Liver (tissue), 9 donors: ENCODE data around the gene BAIAP2L1. TPM values are rescaled to one million over a fixed set of nuclear protein-coding genes. Genes with fewer than 3 reads are reported as not detected.

Experiments used
- DNase-seq: peaks from one replicate; pipeline ENCODE4 v3.0.0-alpha.2; 2017; ENCODE audit warnings: low spot score
- H3K27ac ChIP-seq, 2 donors: one replicate each; pipeline ENCODE4 v1.7.0; 2013; ENCODE audit warnings: inconsistent platforms in 2 of 2, low read length in 2 of 2, control low read depth in 1 of 2, low read depth in 1 of 2, mild to moderate bottlenecking in 1 of 2
- H3K27me3 ChIP-seq, 4 donors: one replicate each; pipeline versions ENCODE4 v1.6.1 to v1.7.0; 2013; ENCODE audit warnings: low read length in 3 of 4, inconsistent platforms in 1 of 4, mild to moderate bottlenecking in 1 of 4, moderate library complexity in 1 of 4; ENCODE audit not compliant: control insufficient read depth in 4 of 4, insufficient read depth in 4 of 4
- H3K36me3 ChIP-seq, 4 donors: one replicate each; pipeline versions ENCODE4 v1.6.1 to v1.7.0; 2013; ENCODE audit warnings: low read length in 3 of 4, mild to moderate bottlenecking in 3 of 4, low read depth in 1 of 4, moderate library complexity in 1 of 4; ENCODE audit not compliant: control insufficient read depth in 4 of 4, insufficient read depth in 3 of 4
- H3K4me1 ChIP-seq, 4 donors: one replicate each; pipeline versions ENCODE4 v1.6.1 to v1.7.0; 2013; ENCODE audit warnings: low read length in 3 of 4, mild to moderate bottlenecking in 3 of 4, moderate library complexity in 1 of 4; ENCODE audit not compliant: control insufficient read depth in 4 of 4, insufficient read depth in 4 of 4
- H3K4me3 ChIP-seq, 3 donors: one replicate each; pipeline versions ENCODE4 v1.6.1 to v1.7.0; 2013; ENCODE audit warnings: low read length in 3 of 3, control low read depth in 1 of 3, low read depth in 1 of 3, mild to moderate bottlenecking in 1 of 3
- H3K9ac ChIP-seq, 2 donors: one replicate each; pipeline ENCODE4 v1.7.0; 2013; ENCODE audit warnings: low read length in 2 of 2, mild to moderate bottlenecking in 2 of 2, moderate library complexity in 2 of 2, control low read depth in 1 of 2, low read depth in 1 of 2
- H3K9me3 ChIP-seq, 4 donors: one replicate each; pipeline versions ENCODE4 v1.6.1 to v1.7.0; 2013; ENCODE audit warnings: low read length in 3 of 4; ENCODE audit not compliant: control insufficient read depth in 4 of 4
- EGR1 ChIP-seq, 2 donors: IDR thresholded peaks; 2 replicates each; pipeline ENCODE4 v1.6.1; 2016 to 2018; ENCODE audit warnings: antibody characterized with exemption in 2 of 2, low read depth in 2 of 2
- FOXA1 ChIP-seq: IDR thresholded peaks from 2 replicates; pipeline ENCODE4 v1.6.1; 2016; ENCODE audit warnings: antibody characterized with exemption
- GABPA ChIP-seq, 2 donors: IDR thresholded peaks in 1 of 2; conservative IDR thresholded peaks in 1 of 2; 2 replicates each; pipeline ENCODE4 v1.6.1; 2016; ENCODE audit warnings: antibody characterized with exemption in 2 of 2, mild to moderate bottlenecking in 1 of 2, moderate library complexity in 1 of 2
- HNF4A ChIP-seq, 2 donors: conservative IDR thresholded peaks; 2 replicates each; pipeline ENCODE4 v1.6.1; 2016; ENCODE audit warnings: antibody characterized with exemption in 2 of 2, mild to moderate bottlenecking in 2 of 2
- HNF4G ChIP-seq: IDR thresholded peaks from 2 replicates; pipeline ENCODE4 v1.6.1; 2016; ENCODE audit warnings: antibody characterized with exemption
- JUND ChIP-seq, 2 donors: IDR thresholded peaks; 2 replicates each; pipeline ENCODE4 v1.6.1; 2016; ENCODE audit warnings: antibody characterized with exemption in 2 of 2
- NR2F2 ChIP-seq: IDR thresholded peaks from 2 replicates; pipeline ENCODE4 v1.6.1; 2016; ENCODE audit warnings: antibody characterized with exemption
- RXRA ChIP-seq, 2 donors: IDR thresholded peaks; 2 replicates each; pipeline ENCODE4 v1.6.1; 2017 to 2018; ENCODE audit warnings: antibody characterized with exemption in 2 of 2, mild to moderate bottlenecking in 1 of 2
- SP1 ChIP-seq: IDR thresholded peaks from 2 replicates; pipeline ENCODE4 v1.6.1; 2018; ENCODE audit warnings: antibody characterized with exemption, mild to moderate bottlenecking
- WGBS: extraction: QIAGEN DNeasy Blood & Tissue Kit; methylation state at CpG from one replicate; pipeline ENCODE4 v1.1.7; 2013; 5-methylcytosine and 5-hydroxymethylcytosine counted together
- polyA plus RNA-seq, 2 donors: library from polyadenylated mRNA; stranded (reverse) in 1 of 2; unstranded in 1 of 2; fragments of 200-250 nt in 1 of 2; fragments of >200 nt in 1 of 2; fragmentation: Nextera tagmentation in 1 of 2; extraction: Ambion mirVana in 1 of 2; gene quantifications; one replicate each; pipeline versions ENCODE4 v1.2.1 to v1.2.3, GENCODE V29; 2013 to 2015
- total RNA-seq, 2 donors: library from RNA; depleted of rRNA; stranded (reverse); fragments of >200 nt; gene quantifications; one replicate each; pipeline ENCODE4 v1.2.3, GENCODE V29; 2014
- TF ChIP-seq, protein P1 (sequence below): IDR thresholded peaks from 2 replicates; pipeline ENCODE4 v1.6.1; 2016; ENCODE audit warnings: antibody characterized with exemption, mild to moderate bottlenecking
- TF ChIP-seq, protein P2 (sequence below): IDR thresholded peaks from 2 replicates; pipeline ENCODE4 v1.6.1; 2016; ENCODE audit warnings: antibody characterized with exemption
- TF ChIP-seq, protein P3 (sequence below): fragments of 150-350 bp; IDR thresholded peaks from 2 replicates; pipeline ENCODE4 v1.5.1; 2017; ENCODE audit warnings: improper control_type of control experiment, low read depth, low read length; ENCODE audit not compliant: missing input control
- donor health status: healthy.
- donor health status: healthy.
- donor health status: healthy.
- donor health status: healthy.
- donor health status: healthy.

Gene BAIAP2L1
- total and polyA plus RNA-seq, 4 donors, result 5.4 to 8.9 (median 8.7) TPM

DNA sequence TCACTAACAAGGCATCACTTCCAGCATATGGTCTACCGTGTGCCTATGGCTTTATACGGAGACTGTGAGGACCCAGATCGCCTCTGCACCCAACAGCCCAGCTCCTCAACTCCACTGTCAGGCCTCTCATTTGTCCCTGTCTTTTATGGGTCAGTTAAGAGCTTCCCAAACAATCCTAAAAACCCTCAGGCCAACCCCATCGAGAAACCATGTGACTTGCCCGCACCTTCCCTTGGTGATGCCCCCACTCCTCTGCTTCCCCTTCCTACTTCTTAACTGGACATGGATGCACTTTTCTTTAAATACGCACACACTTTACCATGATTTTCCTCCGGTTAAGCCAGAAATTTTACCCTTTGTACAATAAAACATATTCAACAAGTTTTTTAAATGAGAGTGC, 46.8 kb downstream of the BAIAP2L1 start (continued):
- TF ChIP-seq, protein P1, sequence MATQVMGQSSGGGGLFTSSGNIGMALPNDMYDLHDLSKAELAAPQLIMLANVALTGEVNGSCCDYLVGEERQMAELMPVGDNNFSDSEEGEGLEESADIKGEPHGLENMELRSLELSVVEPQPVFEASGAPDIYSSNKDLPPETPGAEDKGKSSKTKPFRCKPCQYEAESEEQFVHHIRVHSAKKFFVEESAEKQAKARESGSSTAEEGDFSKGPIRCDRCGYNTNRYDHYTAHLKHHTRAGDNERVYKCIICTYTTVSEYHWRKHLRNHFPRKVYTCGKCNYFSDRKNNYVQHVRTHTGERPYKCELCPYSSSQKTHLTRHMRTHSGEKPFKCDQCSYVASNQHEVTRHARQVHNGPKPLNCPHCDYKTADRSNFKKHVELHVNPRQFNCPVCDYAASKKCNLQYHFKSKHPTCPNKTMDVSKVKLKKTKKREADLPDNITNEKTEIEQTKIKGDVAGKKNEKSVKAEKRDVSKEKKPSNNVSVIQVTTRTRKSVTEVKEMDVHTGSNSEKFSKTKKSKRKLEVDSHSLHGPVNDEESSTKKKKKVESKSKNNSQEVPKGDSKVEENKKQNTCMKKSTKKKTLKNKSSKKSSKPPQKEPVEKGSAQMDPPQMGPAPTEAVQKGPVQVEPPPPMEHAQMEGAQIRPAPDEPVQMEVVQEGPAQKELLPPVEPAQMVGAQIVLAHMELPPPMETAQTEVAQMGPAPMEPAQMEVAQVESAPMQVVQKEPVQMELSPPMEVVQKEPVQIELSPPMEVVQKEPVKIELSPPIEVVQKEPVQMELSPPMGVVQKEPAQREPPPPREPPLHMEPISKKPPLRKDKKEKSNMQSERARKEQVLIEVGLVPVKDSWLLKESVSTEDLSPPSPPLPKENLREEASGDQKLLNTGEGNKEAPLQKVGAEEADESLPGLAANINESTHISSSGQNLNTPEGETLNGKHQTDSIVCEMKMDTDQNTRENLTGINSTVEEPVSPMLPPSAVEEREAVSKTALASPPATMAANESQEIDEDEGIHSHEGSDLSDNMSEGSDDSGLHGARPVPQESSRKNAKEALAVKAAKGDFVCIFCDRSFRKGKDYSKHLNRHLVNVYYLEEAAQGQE, result no peak
- TF ChIP-seq NR2F2 (no peak), FOXA1 (no peak), HNF4A (conservative IDR thresholded peaks at IDR 0.05) (no peak)

DNA sequence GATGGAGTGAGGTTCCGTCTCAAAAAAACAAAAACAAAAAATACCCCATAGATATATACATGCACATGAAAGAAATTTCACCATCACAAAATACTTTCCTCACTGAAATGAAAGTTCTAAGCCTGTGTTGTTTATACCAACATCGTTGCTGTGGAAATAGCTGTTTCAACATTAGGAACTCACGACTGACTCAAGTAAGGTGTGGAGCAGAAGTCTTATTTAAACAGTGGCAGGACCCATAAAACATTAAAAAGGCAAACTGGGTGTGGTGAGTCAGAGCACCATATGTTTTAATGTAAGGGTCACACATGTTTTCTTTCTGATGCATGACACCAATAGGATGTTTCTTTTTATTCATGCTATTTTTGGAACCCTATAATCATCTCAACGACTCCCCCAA, 48.3 kb downstream of the BAIAP2L1 start:
- no peak for TF ChIP-seq RXRA (IDR thresholded peaks at IDR 0.05)
- TF ChIP-seq EGR1 (IDR thresholded peaks at IDR 0.05; ENCODE audit: low read depth in 2 of 2), result no peak
- TF ChIP-seq HNF4G, result no peak
- TF ChIP-seq, protein P2, sequence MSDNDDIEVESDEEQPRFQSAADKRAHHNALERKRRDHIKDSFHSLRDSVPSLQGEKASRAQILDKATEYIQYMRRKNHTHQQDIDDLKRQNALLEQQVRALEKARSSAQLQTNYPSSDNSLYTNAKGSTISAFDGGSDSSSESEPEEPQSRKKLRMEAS, result no peak
- TF ChIP-seq HNF4A (conservative IDR thresholded peaks at IDR 0.05), result no peak
- TF ChIP-seq JUND (IDR thresholded peaks at IDR 0.05), result no peak
- TF ChIP-seq, protein P1, result no peak
- TF ChIP-seq, protein P3, sequence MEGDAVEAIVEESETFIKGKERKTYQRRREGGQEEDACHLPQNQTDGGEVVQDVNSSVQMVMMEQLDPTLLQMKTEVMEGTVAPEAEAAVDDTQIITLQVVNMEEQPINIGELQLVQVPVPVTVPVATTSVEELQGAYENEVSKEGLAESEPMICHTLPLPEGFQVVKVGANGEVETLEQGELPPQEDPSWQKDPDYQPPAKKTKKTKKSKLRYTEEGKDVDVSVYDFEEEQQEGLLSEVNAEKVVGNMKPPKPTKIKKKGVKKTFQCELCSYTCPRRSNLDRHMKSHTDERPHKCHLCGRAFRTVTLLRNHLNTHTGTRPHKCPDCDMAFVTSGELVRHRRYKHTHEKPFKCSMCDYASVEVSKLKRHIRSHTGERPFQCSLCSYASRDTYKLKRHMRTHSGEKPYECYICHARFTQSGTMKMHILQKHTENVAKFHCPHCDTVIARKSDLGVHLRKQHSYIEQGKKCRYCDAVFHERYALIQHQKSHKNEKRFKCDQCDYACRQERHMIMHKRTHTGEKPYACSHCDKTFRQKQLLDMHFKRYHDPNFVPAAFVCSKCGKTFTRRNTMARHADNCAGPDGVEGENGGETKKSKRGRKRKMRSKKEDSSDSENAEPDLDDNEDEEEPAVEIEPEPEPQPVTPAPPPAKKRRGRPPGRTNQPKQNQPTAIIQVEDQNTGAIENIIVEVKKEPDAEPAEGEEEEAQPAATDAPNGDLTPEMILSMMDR, result no peak
- TF ChIP-seq NR2F2, result no peak
- no peak for TF ChIP-seq FOXA1
- TF ChIP-seq GABPA (IDR thresholded peaks at IDR 0.05 in 1 of 2, conservative IDR thresholded peaks at IDR 0.05 in 1 of 2), result no peak
- no peak for TF ChIP-seq SP1

More for the DNA sequence above, 48.3 kb downstream of the BAIAP2L1 start:
- 75% methylated on average over 4 of the region's 4 CpGs for WGBS
- H3K4me1 ChIP-seq, result peaks cover 0 to 2% (median under 1%) of the 10 kb centered on the region in 4 donors
- H3K27me3 ChIP-seq, result no peaks in the 10 kb centered on the region
- no peak overlapping the region for H3K9ac ChIP-seq
- no peak overlapping the region for H3K27ac ChIP-seq
- no peaks in the 10 kb centered on the region for H3K36me3 ChIP-seq
- no peaks in the 10 kb centered on the region for H3K9me3 ChIP-seq
- no peak overlapping the region for H3K4me3 ChIP-seq
- DNase-seq, result no peak
